NCI-H2171 (cell line): Measurements from ENCODE around the gene RYR2.

Experiments used
- DNase-seq: peaks from one replicate; lab custom pipeline; 2025; lab: John Stamatoyannopoulos, UW

RYR2 gene

DNA sequence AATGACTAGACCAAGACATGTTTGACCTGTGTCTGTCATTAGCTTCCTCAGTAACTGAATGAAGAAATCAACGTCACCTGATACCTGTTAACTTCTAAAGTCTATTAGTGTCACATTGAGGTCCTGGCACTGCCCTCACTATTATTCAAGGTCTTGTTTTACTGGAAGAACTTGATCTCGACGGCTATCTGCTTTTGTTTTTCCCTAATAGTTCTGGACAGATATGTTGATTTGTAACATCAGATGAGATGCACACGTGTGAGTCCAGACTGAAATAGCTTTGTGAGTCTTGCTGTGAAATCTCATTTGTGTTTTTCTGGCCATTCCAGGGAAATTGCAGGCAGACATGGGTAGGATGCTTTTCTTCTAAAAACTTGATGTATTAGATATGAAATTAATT lies 159.2 kb downstream of the RYR2 start:
- DNase-seq = no peak

DNA sequence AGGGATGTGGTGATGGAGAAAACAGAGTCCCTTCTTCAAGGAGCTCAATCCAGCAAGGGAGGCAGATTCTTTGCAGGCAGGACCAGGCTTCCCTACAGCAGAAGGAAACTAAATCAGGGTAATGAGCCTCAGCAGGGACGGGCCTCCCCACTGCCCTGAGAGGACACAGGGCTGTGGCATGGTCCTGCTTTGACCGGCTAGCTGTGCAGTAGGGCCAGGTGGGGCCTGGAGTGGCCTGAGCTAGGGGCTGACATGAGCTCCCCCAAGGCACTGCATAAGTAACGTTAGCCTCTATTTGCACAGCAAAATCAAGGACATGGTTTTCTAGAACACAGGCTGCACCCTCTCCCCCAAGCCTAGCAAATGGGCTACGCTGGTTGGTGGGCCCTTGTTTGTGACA lies 162.9 kb downstream of the RYR2 start:
- no peak for DNase-seq

- DNase-seq = no peak
Observed at GRCh38 chr1:237205400-237206064, 163.5 kb downstream of the RYR2 start.

DNA sequence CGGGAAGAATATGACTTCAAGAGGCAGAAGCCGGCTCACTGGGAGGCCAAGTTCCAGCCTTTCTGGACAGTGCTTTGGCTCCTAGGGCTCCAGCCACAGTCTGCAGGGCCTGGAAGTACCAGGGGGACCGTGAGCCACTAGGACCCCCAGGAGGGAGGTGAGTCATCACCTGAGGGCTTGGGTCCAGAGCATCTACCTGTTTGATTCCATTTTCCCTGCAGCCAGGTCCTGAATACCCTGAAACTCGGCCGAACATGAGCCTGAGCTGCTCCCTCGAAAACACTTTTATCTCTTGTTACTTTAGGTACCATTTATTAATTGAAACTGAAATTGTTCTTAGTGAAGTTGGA lies 164.1 kb downstream of the RYR2 start:
- DNase-seq = no peak

DNA sequence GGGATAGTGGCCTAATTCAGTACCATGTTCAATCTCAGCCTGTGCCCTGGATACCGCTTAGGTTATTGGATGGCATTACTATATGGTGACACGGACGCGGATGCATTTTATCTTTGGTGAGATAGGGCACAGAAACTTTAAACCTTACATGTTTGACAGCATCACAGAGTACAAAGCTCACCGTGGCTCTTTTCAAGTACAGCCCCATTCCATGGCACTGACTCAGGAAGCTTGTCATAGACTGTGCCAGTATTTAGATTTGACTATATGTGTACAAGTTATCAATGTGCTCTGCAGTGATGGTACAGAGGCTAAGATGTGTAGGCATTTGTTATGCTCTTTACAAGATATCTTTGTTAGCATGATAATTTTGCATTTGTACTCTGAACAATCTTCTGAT lies 169.0 kb downstream of the RYR2 start:
- DNase-seq = no peak

DNA sequence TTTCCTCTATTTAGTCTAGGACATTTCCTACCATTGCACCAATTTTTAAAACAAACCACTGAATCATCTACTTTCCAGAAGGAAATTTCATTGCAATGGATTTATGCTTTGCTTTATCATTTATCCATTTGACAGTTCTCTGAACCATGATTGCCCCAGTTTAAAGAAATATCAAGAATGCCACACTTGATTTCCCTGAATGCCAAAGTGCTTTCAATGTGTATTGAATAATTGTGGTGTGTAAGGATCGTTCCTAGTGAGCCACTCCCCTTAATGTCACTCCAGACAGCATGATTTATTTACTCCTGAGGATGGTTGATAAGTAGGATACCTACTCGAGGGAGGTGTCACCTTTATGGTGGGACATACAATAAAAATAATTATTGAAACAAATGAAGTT lies 169.6 kb downstream of the RYR2 start:
- DNase-seq = no peak

GRCh38 chr1:237219751-237220642 lies 178.0 kb downstream of the RYR2 start:
- DNase-seq = peak; percentile 62

DNA sequence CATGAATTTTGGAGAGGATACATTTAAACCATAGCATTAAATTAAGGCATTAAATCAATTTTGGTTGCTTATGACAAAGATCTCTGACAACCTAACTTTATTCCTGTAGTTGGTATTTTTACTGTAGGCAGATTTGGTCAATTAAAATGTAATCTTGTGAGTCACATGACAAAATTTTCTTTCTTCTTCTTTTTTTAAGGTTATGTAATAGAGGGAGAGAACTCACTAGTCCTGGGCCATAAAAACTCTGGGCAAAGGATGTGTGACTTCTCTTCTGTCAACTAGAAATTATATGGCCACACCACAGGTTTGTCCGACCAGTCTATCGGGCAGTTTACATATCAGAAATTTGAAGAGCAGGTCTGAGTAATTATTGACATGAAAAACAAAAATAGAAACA lies 181.4 kb downstream of the RYR2 start:
- DNase-seq = no peak

- DNase-seq = no peak
Observed at GRCh38 chr1:237226177-237226944, 184.4 kb downstream of the RYR2 start.

DNA sequence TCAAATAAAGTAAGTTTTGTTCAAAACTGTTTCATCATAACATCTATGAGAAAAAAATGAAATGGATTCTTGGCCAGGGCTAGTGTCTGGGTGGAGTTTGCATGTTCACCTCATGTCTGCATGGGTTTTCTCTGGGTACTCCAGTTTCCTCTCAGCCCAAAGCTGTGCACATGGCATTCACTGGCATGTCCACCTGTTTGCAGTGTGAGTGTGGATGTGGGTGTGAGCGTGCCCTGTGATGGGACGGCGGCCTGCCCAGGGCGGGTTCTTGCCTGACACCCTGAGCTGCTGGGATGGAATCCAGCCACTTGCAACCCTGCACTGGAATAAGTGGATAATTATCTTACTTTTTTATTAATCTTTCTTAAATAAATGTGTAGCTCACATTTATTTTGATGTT lies 185.5 kb downstream of the RYR2 start:
- DNase-seq = no peak

DNA sequence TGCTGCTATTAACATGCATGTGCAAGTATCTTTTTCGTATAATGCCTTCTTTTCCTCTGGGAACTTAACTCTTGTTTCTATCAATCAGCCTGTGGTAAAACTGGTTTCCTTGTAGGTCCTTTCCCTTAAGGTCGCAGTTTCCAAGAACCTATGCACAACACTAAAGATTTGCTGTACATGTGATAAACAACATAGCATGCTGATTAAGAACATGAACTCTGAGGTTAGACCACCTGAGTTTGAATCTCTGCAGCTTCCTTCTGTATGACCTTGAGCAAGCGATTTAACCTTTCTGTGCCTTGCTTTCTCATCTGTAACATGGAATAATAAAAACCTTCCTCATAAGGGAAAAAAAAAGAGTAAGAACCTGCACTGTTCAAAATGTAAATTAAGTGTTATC lies 186.4 kb downstream of the RYR2 start:
- no peak for DNase-seq

GRCh38 chr1:237229333-237229732 lies 187.3 kb downstream of the RYR2 start:
- DNase-seq = no peak

GRCh38 chr1:237232501-237232900 lies 190.5 kb downstream of the RYR2 start:
- DNase-seq = no peak

- DNase-seq = peak; percentile 61
Observed at GRCh38 chr1:237235091-237235490, 193.1 kb downstream of the RYR2 start.

DNA sequence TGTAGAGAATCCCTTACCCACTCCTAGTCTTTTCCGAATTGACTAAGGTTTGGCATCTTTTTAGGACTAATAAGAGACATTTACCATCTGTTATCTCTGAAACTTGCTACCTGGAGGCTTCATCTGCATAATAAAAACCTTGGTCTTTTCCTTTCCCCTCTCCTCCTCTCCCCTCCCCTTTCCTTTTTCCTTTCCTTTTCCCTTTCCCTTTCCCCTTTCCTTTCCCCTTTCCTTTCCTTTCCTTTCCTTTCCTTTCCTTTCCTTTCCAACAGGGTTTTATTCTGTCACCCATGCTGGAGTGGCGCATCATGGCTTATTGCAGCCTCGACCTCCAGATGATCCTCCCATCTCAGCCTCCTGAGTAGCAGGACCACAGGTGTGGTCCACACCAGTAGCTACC lies 195.7 kb downstream of the RYR2 start:
- no peak for DNase-seq

- DNase-seq = no peak
Observed at GRCh38 chr1:237239248-237239647, 197.3 kb downstream of the RYR2 start.

GRCh38 chr1:237241038-237241437 lies 199.1 kb downstream of the RYR2 start:
- no peak for DNase-seq

- DNase-seq = no peak
Observed at GRCh38 chr1:237244778-237245177, 202.8 kb downstream of the RYR2 start.

DNA sequence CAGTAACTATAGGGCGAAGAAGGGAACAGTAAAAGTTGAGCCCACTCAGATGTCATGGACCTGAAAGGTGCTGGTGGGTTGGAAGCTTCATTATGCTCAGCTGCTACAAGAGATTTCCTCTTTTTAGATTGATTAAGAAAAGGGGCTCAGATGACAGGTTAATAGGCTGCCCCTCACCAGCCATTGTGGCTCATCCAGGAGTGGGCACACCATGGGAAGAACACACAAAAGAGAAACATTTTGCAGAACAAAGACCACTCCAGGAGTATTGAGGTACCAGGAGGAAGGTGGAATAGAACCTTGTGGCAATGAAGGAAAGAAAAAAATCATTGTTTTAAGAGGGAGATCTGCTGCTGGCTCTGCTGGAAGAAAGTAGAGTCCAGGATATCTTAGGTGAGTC lies 205.5 kb downstream of the RYR2 start:
- no peak for DNase-seq

DNA sequence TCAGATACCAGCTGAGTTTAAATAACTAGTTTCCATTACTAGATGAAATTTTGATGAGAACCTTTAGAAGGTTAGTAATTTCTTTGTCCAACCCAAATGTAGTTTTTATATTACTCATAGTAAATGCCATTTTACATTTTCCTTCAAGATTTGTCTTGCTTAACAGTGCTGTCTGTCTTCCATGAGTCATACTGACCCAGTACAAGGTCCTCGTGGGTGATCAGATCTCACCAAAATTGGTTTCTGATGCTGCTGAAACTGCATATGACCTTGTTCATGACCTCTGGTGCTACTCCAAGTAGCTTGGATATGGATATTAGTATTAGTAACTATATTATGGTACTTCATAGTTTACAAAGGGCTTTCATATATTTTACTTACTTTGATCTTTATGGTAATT lies 207.1 kb downstream of the RYR2 start:
- no peak for DNase-seq

DNA sequence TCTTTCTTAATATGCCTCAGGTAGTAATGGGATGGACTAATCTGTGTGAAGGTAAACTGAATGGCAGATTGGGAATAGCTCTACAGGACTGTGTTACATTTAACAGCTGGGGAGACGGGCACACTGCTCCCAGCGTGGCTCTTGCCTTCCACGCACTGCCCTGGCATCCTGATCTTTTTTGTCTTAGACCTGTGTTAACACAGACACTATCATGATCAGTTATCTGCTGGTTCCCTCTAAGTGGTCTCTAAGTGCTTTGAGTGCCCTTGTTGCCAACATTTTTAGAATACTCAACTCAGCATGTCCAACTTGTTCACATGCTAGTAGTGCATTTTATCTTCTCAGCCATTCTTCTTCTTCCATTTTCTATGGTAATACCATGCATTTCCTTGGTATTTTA lies 208.1 kb downstream of the RYR2 start:
- DNase-seq = no peak

DNA sequence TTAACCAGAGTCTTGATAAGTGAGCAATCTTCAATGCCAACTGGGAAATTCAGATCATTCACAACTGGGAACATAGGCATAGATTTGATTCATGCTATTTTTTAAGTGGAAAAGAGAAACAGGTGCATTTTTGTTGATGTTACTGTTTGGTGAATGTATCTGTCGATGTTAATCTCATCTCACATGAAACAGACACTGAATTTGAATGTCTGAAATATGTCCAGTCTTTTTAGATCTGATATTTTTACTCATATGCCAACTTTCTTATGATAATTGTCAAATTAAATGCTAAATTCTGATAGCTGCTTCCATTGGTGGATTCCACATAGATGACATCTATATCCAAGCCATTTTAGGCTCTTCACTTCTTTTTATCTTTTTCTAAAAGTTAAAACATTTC lies 213.1 kb downstream of the RYR2 start:
- DNase-seq = no peak

DNA sequence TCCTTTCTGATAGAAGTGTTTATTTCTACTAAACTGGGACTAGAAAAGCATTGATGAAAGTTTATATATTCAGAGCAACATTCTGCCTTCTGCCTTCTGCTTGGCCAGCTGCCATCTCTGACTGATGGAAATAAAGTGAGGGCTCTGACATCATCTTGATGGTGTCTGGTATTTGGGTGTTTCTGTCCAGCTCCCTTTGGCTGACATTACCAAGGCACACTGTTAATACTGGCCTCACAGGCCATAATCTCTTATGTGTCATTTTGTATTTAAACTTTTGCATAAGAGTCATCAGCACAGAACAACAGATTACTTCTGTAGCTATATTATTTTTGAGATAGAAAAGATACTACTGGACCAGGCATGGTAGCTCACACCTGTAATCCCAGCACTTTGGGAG lies 216.9 kb downstream of the RYR2 start:
- peak; percentile 12 for DNase-seq
